HepG2 (cell line): ENCODE data around the gene CDKN3. TPM values are rescaled to one million over a fixed set of nuclear protein-coding genes. Genes with fewer than 3 reads are reported as not detected.

ENCODE experiments used
- AGO2 ChIP-seq: fragments of 200-400 bp; formaldehyde crosslinking; optimal IDR thresholded peaks from 2 replicates; pipeline ENCODE3; 2017; ENCODE audit warnings: mild to moderate bottlenecking, low read depth, low read length, moderate library complexity
- CBX2 ChIP-seq, 2 experiments: fragments of 200-600 bp in 1 of 2; sonication (generic); formaldehyde crosslinking in 1 of 2; IDR thresholded peaks; 2 replicates each; pipeline versions ENCODE4 v1.7.0 to v1.8.1; 2018 to 2022; ENCODE audit warnings: low read depth in 2 of 2, low read length in 1 of 2, mild to moderate bottlenecking in 1 of 2, missing genetic modification reagents in 1 of 2
- CEBPB ChIP-seq: IDR thresholded peaks from 2 replicates; pipeline ENCODE4 v1.6.1; 2011; ENCODE audit warnings: low read depth, low read length, improper control_type of control experiment, borderline replicate concordance
- CENPBD1 ChIP-seq: sonication (generic); formaldehyde crosslinking; IDR thresholded peaks from 2 replicates; pipeline ENCODE4 v1.8.0; 2022; ENCODE audit warnings: missing genetic modification reagents, low read depth, mild to moderate bottlenecking, borderline replicate concordance
- EED ChIP-seq: sonication (generic); formaldehyde crosslinking; IDR thresholded peaks from 2 replicates; pipeline ENCODE4 v1.5.0; 2020; ENCODE audit warnings: mild to moderate bottlenecking, missing genetic modification reagents
- FLYWCH1 ChIP-seq: sonication (generic); formaldehyde crosslinking; IDR thresholded peaks from 2 replicates; pipeline ENCODE4 v1.8.1; 2023; ENCODE audit warnings: mild to moderate bottlenecking, missing genetic modification reagents
- KMT2A ChIP-seq: sonication (generic); formaldehyde crosslinking; IDR thresholded peaks from 2 replicates; pipeline ENCODE4 v1.4.0; 2020; ENCODE audit warnings: missing genetic modification reagents
- MEF2D ChIP-seq: sonication (generic); formaldehyde crosslinking; IDR thresholded peaks from 2 replicates; pipeline ENCODE4 v1.5.1; 2020; ENCODE audit warnings: mild to moderate bottlenecking, missing genetic modification reagents
- MIER2 ChIP-seq: IDR thresholded peaks from 2 replicates; pipeline ENCODE4 v1.6.1; 2016; ENCODE audit warnings: missing biosample characterization, missing genetic modification reagents
- NRL ChIP-seq: sonication (generic); formaldehyde crosslinking; IDR thresholded peaks from 2 replicates; pipeline ENCODE4 v1.5.0; 2020; ENCODE audit warnings: missing genetic modification reagents, mild to moderate bottlenecking, moderate library complexity, borderline replicate concordance
- POGZ ChIP-seq: sonication (generic); formaldehyde crosslinking; IDR thresholded peaks from 2 replicates; pipeline ENCODE4 v1.4.0; 2020; ENCODE audit warnings: mild to moderate bottlenecking, missing genetic modification reagents
- RBM39 ChIP-seq: fragments of 200-400 bp; formaldehyde crosslinking; IDR thresholded peaks from one replicate; pipeline ENCODE4 v1.6.1; 2018; ENCODE audit warnings: antibody characterized with exemption, mild to moderate bottlenecking, low read depth, low read length; ENCODE audit not compliant: poor library complexity, severe bottlenecking
- REXO4 ChIP-seq: sonication (generic); formaldehyde crosslinking; IDR thresholded peaks from 2 replicates; pipeline ENCODE4 v1.8.0; 2022; ENCODE audit warnings: missing genetic modification reagents, mild to moderate bottlenecking, borderline replicate concordance
- SAFB2 ChIP-seq: sonication (generic); formaldehyde crosslinking; IDR thresholded peaks from 2 replicates; pipeline ENCODE4 v1.5.1; 2020; ENCODE audit warnings: missing genetic modification reagents, low read depth, mild to moderate bottlenecking, borderline replicate concordance
- USF2 ChIP-seq, 2 experiments: sonication (generic) in 1 of 2; formaldehyde crosslinking in 1 of 2; IDR thresholded peaks; 2 replicates each; pipeline versions ENCODE4 v1.5.1 to v1.6.1; 2011 to 2020; ENCODE audit warnings: borderline replicate concordance in 1 of 2, low read depth in 1 of 2, low read length in 1 of 2, mild to moderate bottlenecking in 1 of 2, missing genetic modification reagents in 1 of 2, moderate library complexity in 1 of 2
- ZBTB1 ChIP-seq: sonication (generic); formaldehyde crosslinking; IDR thresholded peaks from 2 replicates; pipeline ENCODE4 v1.4.0; 2020; ENCODE audit warnings: missing genetic modification reagents, borderline replicate concordance
- ZNF101 ChIP-seq: sonication (generic); formaldehyde crosslinking; IDR thresholded peaks from 2 replicates; pipeline ENCODE4 v1.4.0; 2020; ENCODE audit warnings: mild to moderate bottlenecking, low read depth, missing genetic modification reagents, borderline replicate concordance
- ZNF234 ChIP-seq: sonication (generic); formaldehyde crosslinking; conservative IDR thresholded peaks from 2 replicates; pipeline ENCODE4 v1.5.1; 2020; ENCODE audit warnings: mild to moderate bottlenecking, missing genetic modification reagents
- ZNF547 ChIP-seq: sonication (generic); formaldehyde crosslinking; IDR thresholded peaks from 2 replicates; pipeline ENCODE4 v1.5.1; 2020; ENCODE audit warnings: mild to moderate bottlenecking, missing genetic modification reagents
- ZNF780A ChIP-seq: sonication (generic); formaldehyde crosslinking; IDR thresholded peaks from 2 replicates; pipeline ENCODE4 v1.8.0; 2022; ENCODE audit warnings: mild to moderate bottlenecking, missing genetic modification reagents, moderate library complexity
- polyA plus RNA-seq, 8 experiments: library from polyadenylated mRNA; depleted of rRNA in 3 of 8; stranded (reverse) in 7 of 8; unstranded in 1 of 8; fragments of >200 nt; fragmentation: Illumina TruSeq in 4 of 8; extraction: Trizol in 4 of 8; gene quantifications; 2 replicates each; pipeline versions ENCODE4 v1.2.1 to v1.2.3, GENCODE V29; 2011 to 2016; ENCODE audit warnings: low read depth in 4 of 8, missing spikeins in 1 of 8, mixed read lengths in 1 of 8; ENCODE audit not compliant: insufficient read depth in 1 of 8
- total RNA-seq, 5 experiments: library from RNA; depleted of rRNA; stranded (reverse); fragments of >200 nt; fragmentation: Illumina TruSeq; extraction: Trizol; gene quantifications; 2 replicates each; pipeline ENCODE4 v1.2.3, GENCODE V29; 2016; ENCODE audit warnings: low read depth in 1 of 5
- TF ChIP-seq, protein P1 (sequence below): sonication (generic); formaldehyde crosslinking; IDR thresholded peaks from 2 replicates; pipeline ENCODE4 v1.4.0; 2020; ENCODE audit warnings: missing genetic modification reagents
- TF ChIP-seq, protein P2 (sequence below): sonication (generic); formaldehyde crosslinking; IDR thresholded peaks from 2 replicates; pipeline ENCODE4 v1.5.0; 2020; ENCODE audit warnings: missing genetic modification reagents
- TF ChIP-seq, protein P3 (sequence below): sonication (generic); formaldehyde crosslinking; IDR thresholded peaks from 2 replicates; pipeline ENCODE4 v1.8.0; 2023; ENCODE audit warnings: mild to moderate bottlenecking, missing genetic modification reagents

The CDKN3 gene
- total and polyA plus RNA-seq, 2 of the 13 experiments (the other 11 are each of a cell fraction or from before 2014, with no cell fraction given): 63.0 to 88.9 TPM

DNA sequence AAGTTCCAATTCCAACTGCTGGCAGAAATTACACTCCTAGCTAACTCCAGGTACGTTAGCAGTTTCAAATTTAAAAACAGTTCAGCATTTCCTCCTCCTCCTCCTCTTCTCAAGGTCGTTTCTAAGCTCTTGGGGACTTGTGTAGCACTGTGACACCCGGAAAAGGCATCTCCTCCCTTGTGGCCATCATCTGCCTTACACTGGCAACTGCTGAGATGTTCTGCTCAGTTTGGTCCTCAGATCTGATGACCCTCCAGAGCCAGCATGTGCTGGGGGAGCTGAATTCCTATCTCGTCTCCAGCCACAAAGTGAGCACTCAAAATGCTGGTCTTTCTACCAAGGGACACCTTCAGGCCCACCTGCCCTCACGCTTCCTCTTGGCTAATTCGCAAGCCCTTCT, 43.5 kb upstream of the CDKN3 start (continued):
- TF ChIP-seq, protein P1, sequence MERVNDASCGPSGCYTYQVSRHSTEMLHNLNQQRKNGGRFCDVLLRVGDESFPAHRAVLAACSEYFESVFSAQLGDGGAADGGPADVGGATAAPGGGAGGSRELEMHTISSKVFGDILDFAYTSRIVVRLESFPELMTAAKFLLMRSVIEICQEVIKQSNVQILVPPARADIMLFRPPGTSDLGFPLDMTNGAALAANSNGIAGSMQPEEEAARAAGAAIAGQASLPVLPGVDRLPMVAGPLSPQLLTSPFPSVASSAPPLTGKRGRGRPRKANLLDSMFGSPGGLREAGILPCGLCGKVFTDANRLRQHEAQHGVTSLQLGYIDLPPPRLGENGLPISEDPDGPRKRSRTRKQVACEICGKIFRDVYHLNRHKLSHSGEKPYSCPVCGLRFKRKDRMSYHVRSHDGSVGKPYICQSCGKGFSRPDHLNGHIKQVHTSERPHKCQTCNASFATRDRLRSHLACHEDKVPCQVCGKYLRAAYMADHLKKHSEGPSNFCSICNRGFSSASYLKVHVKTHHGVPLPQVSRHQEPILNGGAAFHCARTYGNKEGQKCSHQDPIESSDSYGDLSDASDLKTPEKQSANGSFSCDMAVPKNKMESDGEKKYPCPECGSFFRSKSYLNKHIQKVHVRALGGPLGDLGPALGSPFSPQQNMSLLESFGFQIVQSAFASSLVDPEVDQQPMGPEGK (CRISPR knock-in tag): no peak
- TF ChIP-seq SAFB2 (CRISPR knock-in tag) (no peak; the same call in 1 of the 2 replicates), AGO2 (no peak), MEF2D (CRISPR knock-in tag) (no peak), RBM39 (no peak), ZNF234 (CRISPR knock-in tag) (no peak), ZBTB1 (CRISPR knock-in tag) (no peak), KMT2A (CRISPR knock-in tag) (no peak), USF2 (IDR thresholded peaks at IDR 0.05; ENCODE audit: low read depth, low read length) (no peak), USF2 (CRISPR knock-in tag; IDR thresholded peaks at IDR 0.05; ENCODE audit: borderline replicate concordance) (no peak), CEBPB (no peak), FLYWCH1 (CRISPR knock-in tag) (no peak), ZNF547 (CRISPR knock-in tag) (no peak), CBX2 (IDR thresholded peaks at IDR 0.05; ENCODE audit: low read depth, low read length) (no peak), CBX2 (CRISPR knock-in tag; IDR thresholded peaks at IDR 0.05; ENCODE audit: low read depth) (no peak), POGZ (no peak), ZNF780A (no peak), EED (no peak), ZNF101 (CRISPR knock-in tag) (no peak), CENPBD1 (CRISPR knock-in tag) (no peak), NRL (CRISPR knock-in tag) (no peak), MIER2 (CRISPR knock-in tag) (no peak), REXO4 (CRISPR knock-in tag) (no peak)
- TF ChIP-seq, protein P2, sequence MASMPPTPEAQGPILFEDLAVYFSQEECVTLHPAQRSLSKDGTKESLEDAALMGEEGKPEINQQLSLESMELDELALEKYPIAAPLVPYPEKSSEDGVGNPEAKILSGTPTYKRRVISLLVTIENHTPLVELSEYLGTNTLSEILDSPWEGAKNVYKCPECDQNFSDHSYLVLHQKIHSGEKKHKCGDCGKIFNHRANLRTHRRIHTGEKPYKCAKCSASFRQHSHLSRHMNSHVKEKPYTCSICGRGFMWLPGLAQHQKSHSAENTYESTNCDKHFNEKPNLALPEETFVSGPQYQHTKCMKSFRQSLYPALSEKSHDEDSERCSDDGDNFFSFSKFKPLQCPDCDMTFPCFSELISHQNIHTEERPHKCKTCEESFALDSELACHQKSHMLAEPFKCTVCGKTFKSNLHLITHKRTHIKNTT (CRISPR knock-in tag): no peak
- TF ChIP-seq, protein P3, sequence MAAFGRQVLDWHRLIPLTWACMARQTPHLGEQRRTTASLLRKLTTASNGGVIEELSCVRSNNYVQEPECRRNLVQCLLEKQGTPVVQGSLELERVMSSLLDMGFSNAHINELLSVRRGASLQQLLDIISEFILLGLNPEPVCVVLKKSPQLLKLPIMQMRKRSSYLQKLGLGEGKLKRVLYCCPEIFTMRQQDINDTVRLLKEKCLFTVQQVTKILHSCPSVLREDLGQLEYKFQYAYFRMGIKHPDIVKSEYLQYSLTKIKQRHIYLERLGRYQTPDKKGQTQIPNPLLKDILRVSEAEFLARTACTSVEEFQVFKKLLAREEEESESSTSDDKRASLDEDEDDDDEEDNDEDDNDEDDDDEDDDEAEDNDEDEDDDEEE: no peak; the same call in 1 of the 2 replicates
